Esophagus muscularis mucosa (tissue), 3 donors: ENCODE results near the gene ZIC4.

Experiments used
- POLR2A ChIP-seq: fragments of 450-650 bp; IDR thresholded peaks from one replicate; pipeline ENCODE4 v1.6.1; 2017; ENCODE audit warnings: antibody characterized with exemption, moderate library complexity, mild to moderate bottlenecking, low read depth
- TF ChIP-seq, protein P1 (sequence below), 3 experiments: fragments of 200-600 bp in 2 of 3; fragments of 450-650 bp in 1 of 3; sonication (generic) in 2 of 3; IDR thresholded peaks; one replicate each; pipeline ENCODE4 v1.5.1; 2017 to 2019; ENCODE audit warnings: antibody characterized with exemption in 3 of 3, mild to moderate bottlenecking in 2 of 3, moderate library complexity in 1 of 3

DNA sequence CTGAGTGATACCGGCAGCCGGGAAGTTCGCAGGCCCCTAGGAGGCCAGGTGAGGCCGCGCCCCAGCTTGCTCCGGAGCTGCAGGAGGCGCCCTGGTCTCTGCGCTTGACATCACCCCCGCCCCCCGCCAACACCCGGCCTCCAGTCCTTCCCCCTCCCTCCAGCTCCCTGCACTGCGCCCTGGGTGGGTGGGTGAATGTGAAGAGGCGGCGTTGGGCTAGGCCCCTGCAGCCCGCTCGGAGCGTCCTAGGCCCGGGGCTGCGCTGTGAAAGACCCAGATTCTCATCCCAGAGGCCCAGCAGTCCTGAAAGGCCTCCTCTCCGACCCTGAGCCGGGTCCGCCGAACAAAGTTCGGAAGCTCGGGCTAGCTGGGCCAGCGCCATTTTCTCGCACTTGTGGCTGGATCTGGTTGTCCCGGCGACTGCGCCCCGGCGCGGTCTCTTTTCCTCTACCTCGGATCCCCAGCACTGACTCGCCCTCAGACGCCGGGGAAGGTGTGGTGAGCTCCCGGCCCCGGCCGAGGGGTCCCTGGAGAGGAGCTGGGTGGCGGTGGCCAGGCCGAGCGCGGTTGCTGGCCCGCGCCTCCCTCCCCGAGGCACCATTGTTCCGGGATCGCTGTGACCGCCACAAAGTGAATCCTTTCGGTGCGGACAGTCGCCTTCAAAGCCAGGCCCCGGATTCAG lies 12.9 kb downstream of the ZIC4 start:
- TF ChIP-seq, protein P1, sequence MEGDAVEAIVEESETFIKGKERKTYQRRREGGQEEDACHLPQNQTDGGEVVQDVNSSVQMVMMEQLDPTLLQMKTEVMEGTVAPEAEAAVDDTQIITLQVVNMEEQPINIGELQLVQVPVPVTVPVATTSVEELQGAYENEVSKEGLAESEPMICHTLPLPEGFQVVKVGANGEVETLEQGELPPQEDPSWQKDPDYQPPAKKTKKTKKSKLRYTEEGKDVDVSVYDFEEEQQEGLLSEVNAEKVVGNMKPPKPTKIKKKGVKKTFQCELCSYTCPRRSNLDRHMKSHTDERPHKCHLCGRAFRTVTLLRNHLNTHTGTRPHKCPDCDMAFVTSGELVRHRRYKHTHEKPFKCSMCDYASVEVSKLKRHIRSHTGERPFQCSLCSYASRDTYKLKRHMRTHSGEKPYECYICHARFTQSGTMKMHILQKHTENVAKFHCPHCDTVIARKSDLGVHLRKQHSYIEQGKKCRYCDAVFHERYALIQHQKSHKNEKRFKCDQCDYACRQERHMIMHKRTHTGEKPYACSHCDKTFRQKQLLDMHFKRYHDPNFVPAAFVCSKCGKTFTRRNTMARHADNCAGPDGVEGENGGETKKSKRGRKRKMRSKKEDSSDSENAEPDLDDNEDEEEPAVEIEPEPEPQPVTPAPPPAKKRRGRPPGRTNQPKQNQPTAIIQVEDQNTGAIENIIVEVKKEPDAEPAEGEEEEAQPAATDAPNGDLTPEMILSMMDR (IDR thresholded peaks at IDR 0.05) = no peak
- no peak for TF ChIP-seq POLR2A
